ENCODE measurements around the gene FAAH.

FAAH gene

DNA sequence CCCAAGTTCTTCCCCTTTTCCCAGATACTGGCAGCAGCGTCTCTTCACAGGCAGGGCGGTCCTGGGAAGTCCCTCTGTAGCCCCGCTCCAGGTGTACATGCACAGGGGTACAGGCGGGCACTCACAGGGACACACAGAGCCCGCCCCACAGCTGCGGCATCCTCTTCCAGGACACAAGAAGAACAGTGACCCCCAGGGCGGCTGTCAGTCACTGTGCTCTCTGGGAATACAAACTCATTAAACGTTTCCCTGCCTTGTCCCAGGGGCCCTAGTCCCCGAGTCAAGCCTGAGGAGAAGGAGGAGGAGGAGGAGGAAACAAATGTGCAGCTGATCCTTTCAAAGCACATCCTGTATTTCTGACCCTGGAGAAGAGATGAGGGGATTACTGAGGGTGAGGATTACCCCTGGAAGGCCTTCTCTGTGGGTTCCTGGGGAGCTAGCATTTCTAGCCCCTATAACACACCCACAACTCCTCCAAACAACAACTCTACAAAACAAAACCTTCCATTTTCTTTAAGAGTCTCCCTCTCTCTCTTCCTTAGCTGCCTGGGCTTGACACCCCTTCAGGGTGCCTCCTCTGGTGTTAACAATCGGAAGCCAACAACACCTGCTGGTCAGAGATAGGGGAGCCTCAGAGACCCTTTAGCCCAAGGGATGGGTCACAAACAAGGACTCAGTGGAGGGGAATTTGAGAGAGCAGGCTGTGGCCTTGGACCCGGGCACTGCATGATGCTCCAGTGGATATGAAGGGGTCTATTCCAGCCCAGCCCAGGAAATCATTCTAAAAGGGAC lies 67.1 kb downstream of the FAAH start:
- no peak overlapping the region for H3K4me3 ChIP-seq (ENCODE audit: low read depth, low read length)
- no peak for DNase-seq (ENCODE audit: low read depth)
- TF ChIP-seq, protein P1, sequence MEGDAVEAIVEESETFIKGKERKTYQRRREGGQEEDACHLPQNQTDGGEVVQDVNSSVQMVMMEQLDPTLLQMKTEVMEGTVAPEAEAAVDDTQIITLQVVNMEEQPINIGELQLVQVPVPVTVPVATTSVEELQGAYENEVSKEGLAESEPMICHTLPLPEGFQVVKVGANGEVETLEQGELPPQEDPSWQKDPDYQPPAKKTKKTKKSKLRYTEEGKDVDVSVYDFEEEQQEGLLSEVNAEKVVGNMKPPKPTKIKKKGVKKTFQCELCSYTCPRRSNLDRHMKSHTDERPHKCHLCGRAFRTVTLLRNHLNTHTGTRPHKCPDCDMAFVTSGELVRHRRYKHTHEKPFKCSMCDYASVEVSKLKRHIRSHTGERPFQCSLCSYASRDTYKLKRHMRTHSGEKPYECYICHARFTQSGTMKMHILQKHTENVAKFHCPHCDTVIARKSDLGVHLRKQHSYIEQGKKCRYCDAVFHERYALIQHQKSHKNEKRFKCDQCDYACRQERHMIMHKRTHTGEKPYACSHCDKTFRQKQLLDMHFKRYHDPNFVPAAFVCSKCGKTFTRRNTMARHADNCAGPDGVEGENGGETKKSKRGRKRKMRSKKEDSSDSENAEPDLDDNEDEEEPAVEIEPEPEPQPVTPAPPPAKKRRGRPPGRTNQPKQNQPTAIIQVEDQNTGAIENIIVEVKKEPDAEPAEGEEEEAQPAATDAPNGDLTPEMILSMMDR (IDR thresholded peaks at IDR 0.05; ENCODE audit: control insufficient read depth, extremely low read depth, insufficient read depth): no peak

DNA sequence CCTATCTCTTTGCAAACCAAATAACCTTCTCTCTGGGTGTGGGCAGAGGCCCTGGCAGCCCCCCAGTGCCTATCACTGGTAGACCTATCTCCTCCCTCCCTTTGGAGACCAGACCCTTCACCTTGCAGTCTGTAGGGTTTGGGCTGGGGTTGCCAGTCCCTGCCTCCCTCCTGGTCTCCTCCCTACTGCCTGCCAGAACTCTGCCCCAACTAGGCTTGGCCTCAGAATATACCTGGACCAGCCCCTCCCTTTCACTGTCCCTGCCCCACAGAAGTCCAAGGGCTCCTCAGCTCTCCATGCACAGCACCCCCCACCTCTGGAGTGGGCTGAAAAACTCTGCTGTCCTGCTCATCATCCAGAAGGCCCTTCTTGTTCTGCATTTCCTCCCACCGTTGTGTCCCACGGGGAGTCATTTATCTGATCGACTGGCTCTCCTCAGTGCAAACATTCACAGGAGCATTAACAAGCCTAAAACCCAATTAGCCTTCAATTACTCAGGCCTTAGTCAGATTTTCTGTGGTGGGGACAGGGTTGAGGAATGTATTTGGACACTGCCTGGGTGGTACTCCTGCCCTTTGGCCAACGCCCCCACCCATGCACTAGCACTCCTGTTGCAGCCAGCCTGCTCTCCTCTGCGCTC lies 67.8 kb downstream of the FAAH start:
- TF ChIP-seq, protein P1 (IDR thresholded peaks at IDR 0.05; ENCODE audit: control insufficient read depth, extremely low read depth, insufficient read depth): no peak
- no peak overlapping the region for H3K4me3 ChIP-seq (ENCODE audit: low read depth, low read length)
- DNase-seq (ENCODE audit: low read depth): no peak
